ENCODE data around the gene VAMP1. TPM values are rescaled to one million over a fixed set of nuclear protein-coding genes. Genes with fewer than 3 reads are reported as not detected.

Gene VAMP1
- total and polyA plus RNA-seq, 2 of the 8 experiments (the other 6 are each of a cell fraction or from before 2014, with no cell fraction given), result 10.8 to 23.1 TPM

DNA sequence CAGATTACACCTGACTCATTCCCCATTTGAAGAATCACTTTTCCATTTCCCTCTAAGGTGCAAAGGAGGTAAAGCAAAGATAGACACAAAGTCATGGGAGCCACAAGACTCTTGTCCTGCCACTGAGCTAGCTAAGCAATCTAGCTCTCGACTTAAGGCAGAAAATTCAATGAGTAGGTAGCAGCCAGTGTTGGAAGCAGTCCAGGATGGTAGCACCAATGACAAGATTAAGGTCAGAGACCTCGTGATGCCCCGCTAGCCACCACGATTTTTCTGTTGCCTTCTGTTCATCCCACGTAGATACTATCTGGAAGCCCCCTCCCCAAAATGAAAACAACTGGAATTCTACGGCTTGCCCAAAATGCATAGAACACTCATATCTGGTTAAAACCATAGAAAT, 1.4 kb downstream of the VAMP1 start (continued):
- TF ChIP-seq, protein P1, sequence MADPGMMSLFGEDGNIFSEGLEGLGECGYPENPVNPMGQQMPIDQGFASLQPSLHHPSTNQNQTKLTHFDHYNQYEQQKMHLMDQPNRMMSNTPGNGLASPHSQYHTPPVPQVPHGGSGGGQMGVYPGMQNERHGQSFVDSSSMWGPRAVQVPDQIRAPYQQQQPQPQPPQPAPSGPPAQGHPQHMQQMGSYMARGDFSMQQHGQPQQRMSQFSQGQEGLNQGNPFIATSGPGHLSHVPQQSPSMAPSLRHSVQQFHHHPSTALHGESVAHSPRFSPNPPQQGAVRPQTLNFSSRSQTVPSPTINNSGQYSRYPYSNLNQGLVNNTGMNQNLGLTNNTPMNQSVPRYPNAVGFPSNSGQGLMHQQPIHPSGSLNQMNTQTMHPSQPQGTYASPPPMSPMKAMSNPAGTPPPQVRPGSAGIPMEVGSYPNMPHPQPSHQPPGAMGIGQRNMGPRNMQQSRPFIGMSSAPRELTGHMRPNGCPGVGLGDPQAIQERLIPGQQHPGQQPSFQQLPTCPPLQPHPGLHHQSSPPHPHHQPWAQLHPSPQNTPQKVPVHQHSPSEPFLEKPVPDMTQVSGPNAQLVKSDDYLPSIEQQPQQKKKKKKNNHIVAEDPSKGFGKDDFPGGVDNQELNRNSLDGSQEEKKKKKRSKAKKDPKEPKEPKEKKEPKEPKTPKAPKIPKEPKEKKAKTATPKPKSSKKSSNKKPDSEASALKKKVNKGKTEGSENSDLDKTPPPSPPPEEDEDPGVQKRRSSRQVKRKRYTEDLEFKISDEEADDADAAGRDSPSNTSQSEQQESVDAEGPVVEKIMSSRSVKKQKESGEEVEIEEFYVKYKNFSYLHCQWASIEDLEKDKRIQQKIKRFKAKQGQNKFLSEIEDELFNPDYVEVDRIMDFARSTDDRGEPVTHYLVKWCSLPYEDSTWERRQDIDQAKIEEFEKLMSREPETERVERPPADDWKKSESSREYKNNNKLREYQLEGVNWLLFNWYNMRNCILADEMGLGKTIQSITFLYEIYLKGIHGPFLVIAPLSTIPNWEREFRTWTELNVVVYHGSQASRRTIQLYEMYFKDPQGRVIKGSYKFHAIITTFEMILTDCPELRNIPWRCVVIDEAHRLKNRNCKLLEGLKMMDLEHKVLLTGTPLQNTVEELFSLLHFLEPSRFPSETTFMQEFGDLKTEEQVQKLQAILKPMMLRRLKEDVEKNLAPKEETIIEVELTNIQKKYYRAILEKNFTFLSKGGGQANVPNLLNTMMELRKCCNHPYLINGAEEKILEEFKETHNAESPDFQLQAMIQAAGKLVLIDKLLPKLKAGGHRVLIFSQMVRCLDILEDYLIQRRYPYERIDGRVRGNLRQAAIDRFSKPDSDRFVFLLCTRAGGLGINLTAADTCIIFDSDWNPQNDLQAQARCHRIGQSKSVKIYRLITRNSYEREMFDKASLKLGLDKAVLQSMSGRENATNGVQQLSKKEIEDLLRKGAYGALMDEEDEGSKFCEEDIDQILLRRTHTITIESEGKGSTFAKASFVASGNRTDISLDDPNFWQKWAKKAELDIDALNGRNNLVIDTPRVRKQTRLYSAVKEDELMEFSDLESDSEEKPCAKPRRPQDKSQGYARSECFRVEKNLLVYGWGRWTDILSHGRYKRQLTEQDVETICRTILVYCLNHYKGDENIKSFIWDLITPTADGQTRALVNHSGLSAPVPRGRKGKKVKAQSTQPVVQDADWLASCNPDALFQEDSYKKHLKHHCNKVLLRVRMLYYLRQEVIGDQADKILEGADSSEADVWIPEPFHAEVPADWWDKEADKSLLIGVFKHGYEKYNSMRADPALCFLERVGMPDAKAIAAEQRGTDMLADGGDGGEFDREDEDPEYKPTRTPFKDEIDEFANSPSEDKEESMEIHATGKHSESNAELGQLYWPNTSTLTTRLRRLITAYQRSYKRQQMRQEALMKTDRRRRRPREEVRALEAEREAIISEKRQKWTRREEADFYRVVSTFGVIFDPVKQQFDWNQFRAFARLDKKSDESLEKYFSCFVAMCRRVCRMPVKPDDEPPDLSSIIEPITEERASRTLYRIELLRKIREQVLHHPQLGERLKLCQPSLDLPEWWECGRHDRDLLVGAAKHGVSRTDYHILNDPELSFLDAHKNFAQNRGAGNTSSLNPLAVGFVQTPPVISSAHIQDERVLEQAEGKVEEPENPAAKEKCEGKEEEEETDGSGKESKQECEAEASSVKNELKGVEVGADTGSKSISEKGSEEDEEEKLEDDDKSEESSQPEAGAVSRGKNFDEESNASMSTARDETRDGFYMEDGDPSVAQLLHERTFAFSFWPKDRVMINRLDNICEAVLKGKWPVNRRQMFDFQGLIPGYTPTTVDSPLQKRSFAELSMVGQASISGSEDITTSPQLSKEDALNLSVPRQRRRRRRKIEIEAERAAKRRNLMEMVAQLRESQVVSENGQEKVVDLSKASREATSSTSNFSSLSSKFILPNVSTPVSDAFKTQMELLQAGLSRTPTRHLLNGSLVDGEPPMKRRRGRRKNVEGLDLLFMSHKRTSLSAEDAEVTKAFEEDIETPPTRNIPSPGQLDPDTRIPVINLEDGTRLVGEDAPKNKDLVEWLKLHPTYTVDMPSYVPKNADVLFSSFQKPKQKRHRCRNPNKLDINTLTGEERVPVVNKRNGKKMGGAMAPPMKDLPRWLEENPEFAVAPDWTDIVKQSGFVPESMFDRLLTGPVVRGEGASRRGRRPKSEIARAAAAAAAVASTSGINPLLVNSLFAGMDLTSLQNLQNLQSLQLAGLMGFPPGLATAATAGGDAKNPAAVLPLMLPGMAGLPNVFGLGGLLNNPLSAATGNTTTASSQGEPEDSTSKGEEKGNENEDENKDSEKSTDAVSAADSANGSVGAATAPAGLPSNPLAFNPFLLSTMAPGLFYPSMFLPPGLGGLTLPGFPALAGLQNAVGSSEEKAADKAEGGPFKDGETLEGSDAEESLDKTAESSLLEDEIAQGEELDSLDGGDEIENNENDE (IDR thresholded peaks at IDR 0.05; ENCODE audit: insufficient replicate concordance, low read length), result no peak
- no peak for TF ChIP-seq CHD2 (IDR thresholded peaks at IDR 0.05; ENCODE audit: low read length)

Measured in H1 (cell line).